IPS-18c (cell line): ENCODE results near the gene DOCK9.
"Not testable (repeated sequence)": the region's sequence is repeated elsewhere in the genome, so short reads cannot be mapped to it uniquely, and the experiment has no call there.

Experiments used
- H3K4me3 ChIP-seq: 2 replicates; pipeline ENCODE4 v1.7.0; 2013; ENCODE audit warnings: low read depth, mild to moderate bottlenecking, low read length, moderate library complexity; ENCODE audit not compliant: insufficient read depth
- H3K9me3 ChIP-seq: one replicate; pipeline ENCODE4 v1.6.1; 2013; ENCODE audit warnings: mild to moderate bottlenecking, low read length, moderate library complexity; ENCODE audit not compliant: control insufficient read depth, insufficient read depth

The DOCK9 gene

DNA sequence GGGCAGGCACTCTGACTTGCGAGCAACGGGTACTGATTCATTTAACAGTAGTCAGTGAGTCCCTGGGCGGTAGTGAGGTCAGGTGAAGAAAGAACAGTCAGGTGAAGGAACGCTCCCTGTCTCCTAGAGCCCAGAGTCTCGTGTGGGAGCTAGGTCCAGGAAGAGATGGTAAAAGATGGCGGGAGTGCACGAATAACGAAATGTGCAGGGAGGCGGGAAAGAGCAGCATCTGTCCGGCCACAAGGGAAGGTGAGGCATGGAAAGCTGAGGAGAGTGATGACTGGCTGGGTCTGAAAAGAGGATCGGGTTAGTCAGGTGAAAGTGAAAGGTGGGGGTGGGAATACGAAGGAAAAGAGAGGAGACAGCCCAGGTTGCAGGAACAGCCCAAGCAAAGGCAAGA is 161.5 kb downstream of the DOCK9 start:
- H3K9me3 ChIP-seq, result no peaks in the 10 kb centered on the region
- no peak overlapping the region for H3K4me3 ChIP-seq

GRCh38 chr13:98813993-98814392 is 163.9 kb downstream of the DOCK9 start:
- Histone ChIP-seq H3K9me3 (no peaks in the 10 kb centered on the region), H3K4me3 (no peak overlapping the region)

DNA sequence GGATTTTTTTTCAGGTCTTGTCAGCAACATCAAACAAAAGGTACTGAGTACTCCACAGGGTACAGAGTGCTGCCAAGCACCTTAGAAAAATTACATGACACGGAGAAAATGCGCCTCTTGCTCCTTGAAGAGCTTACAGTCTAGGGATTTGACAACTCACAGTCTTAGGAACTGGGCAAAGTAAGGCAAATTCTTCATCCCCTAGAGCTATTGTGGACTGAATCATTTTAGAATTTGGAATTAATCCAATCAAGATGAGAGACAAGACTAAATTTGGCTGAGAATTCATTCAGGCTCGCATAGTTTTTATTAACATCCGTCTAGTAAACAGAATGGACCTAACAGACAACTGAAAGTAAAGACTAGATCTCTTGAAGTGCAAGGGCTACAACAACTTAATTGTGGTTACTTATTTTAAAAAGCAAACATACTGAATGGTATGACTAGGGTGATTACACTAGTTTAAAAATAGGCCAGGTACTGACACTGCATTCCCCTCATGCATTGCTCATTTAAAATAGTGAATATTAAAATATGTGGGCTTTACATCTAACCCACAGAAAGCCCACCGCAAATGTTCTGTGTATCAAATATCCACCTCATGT is 165.6 kb downstream of the DOCK9 start:
- H3K9me3 ChIP-seq, H3K4me3 ChIP-seq: not testable (repeated sequence)

DNA sequence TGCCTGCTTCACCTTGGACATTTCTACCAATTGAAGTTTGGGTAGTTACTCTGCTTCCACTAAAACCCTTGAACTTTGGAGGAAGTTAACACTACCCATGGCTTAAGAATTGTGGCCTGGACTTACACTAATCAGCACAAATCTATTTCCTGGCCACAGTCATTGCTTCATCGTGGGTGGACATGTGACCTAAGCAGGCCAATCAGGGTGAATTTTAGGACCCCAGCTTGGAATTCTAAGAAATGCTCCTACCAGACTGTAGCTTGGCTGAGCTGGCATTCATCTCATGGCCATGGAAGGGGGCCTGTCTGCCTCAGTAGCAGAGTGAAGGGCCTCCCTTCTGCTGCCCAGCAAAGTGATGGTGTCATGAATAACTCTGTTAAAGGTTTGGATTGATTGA is 167.1 kb downstream of the DOCK9 start:
- Histone ChIP-seq H3K9me3 (no peaks in the 10 kb centered on the region), H3K4me3 (no peak overlapping the region)

DNA sequence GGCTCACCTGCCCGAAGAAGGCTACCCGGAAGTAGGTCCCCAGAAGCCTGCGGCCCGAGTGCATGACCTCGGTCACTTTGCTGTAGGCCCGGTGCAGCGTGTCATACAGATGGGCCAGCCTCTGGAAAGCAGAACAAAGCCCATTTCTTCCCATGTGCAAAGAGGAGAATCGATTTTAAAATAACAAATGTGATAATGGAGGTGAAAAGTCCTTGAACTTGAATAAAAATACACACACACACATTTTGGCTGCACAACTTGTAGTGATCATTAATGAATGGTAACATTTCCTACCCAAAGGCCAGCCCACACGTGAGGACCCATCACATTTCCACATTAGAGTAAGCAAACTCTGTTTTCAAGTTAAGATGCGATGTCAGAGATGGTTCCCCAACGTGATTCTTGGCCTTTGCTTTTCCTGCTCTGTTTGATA is 168.5 kb downstream of the DOCK9 start:
- Histone ChIP-seq H3K9me3 (no peaks in the 10 kb centered on the region), H3K4me3 (no peak overlapping the region)

- H3K4me3 ChIP-seq, result no peak overlapping the region
- H3K9me3 ChIP-seq, result no peaks in the 10 kb centered on the region
Observed at GRCh38 chr13:98807774-98808173, 170.1 kb downstream of the DOCK9 start.

GRCh38 chr13:98804336-98804855 is 173.5 kb downstream of the DOCK9 start:
- Histone ChIP-seq H3K9me3 (no peaks in the 10 kb centered on the region), H3K4me3 (no peak overlapping the region)

DNA sequence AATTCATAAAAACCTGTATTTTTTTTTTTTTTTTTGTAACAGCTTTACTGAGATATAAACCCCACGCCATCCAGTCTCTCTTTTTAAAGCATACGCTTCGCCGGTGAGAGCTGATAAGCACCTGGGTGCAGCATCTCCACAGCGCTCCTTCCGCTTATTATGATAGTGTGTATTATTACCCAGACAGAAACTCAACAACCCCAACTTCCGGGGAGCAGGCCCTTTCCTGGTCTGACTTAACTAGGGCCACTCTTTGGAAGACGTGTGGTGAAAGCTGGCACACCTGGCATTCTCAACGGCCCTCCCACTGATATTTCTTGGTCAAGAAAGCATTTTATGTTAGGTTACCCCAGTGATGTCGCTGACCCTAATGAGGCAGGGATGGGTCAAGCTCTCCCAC is 173.9 kb downstream of the DOCK9 start:
- H3K4me3 ChIP-seq, result no peak overlapping the region
- no peaks in the 10 kb centered on the region for H3K9me3 ChIP-seq

DNA sequence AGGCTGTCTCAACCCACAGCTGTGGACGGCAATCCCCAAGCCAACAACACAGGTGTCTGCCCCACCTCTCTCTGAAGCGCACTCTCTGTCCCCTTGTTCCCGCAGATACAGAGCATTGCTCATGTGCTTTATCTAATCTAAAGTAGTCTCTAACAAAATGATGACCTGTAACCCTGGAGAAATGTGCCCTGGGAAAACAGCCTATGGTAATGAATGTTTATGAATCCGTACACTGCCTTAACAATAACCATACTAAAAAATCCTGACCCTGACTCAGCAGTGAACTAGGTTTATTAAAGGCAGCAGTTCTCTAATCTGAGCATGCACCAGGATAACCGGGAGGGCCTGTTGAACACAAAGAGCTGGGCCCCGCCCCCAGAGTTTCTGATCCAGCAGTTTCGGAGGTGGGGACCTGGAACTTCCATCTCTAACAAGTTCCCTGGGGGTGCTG is 174.7 kb downstream of the DOCK9 start:
- Histone ChIP-seq H3K4me3 (no peak overlapping the region), H3K9me3 (no peaks in the 10 kb centered on the region)

GRCh38 chr13:98802559-98802958 is 175.3 kb downstream of the DOCK9 start:
- H3K9me3 ChIP-seq, result no peaks in the 10 kb centered on the region
- H3K4me3 ChIP-seq, result no peak overlapping the region

DNA sequence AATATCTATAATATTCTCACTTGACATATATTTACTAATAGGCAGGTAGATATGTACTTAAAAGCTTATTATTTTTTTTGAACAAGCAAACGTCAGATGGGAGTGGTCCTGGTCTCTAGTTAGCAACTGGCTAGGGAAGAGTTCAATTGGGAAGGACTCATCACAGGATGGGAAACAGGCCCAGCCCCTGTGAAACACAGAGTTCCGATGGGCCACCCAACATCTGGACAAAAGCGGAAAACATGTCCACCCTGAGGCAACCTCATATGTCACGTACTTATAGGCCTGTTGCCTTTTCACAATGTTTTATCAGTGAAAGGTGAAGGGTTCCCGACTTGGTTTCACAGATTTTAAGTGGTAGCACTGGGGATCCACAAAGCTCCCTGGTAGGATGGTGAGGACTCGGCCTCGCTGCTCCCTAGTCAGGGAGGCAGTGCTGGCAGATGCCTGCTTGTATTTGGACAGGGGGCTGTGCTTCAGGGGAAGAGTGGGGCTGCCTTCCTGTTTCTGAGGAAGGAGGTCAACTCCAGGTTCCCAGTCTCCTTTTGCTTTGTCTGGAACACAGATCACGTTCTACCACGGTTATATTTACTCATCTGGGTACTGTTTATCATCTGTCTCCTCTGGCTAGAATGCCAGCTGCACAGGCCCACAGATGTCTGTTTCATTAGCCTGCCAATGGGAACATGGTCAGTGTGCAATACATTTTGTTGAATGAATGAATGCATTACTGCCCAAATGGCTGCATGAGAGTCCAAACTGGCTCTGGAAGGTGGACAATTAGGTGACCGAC is 176.0 kb downstream of the DOCK9 start:
- Histone ChIP-seq H3K4me3 (no peak overlapping the region), H3K9me3 (no peaks in the 10 kb centered on the region)

DNA sequence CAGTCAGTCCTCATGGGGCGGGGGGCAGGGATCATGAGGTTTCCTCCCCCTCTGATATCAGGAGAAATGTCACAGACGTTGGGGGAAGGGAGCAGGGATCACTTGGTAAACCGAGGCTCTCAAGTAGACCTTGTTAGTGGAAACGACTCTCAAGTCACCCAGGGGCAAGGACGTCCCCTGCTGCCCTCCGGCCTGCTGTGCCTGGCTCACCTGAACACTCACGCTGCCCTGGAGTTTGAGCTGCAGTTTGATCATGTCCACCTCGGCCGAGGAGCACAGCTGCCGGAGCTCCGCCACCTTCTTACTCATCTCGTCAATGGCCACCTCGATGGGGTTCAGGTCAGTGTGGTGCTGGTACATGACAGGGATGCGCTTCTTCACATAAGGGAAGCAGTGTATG is 177.8 kb downstream of the DOCK9 start:
- no peaks in the 10 kb centered on the region for H3K9me3 ChIP-seq
- no peak overlapping the region for H3K4me3 ChIP-seq

- Histone ChIP-seq H3K4me3 (no peak overlapping the region), H3K9me3 (no peaks in the 10 kb centered on the region)
Observed at GRCh38 chr13:98798849-98799645, 178.8 kb downstream of the DOCK9 start.

DNA sequence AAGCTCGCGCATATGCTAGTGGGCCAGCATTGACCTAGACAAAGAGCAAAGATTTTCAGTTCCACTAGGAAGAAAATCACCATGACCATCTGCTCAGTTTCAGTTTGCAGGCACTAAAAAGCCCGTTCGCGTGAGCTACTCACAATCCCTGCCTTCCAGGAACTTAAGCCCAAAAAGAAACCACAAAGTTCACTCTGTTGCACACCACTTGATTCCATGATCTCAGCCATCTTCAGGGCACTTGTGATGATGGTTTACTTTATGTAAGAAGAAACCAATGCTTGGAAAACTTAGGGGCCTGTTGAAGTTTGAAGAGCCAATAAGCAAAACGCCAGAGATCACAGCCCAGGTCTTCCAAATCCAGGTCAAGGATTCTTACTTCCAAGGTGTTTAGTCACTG is 180.4 kb downstream of the DOCK9 start:
- Histone ChIP-seq H3K9me3 (no peaks in the 10 kb centered on the region), H3K4me3 (no peak overlapping the region)

DNA sequence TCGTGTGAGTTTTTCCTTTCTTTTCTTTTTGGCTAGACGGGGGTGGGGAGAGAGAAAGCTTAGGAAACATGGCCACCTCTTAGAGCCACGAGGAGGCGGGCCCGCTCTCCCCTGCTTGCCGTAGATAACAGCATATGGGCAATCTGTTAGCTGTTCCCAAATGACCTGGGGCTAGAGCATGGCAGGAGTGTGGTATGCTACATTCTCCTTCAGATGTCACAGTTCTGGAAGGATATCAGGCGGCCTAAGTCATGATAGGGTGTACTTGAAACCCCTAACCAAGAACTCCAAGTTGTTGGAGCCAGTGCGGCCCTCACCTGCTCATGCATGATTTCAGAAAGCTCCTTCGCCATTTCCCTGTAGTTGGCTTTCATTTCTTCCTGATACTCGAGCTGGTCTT is 181.1 kb downstream of the DOCK9 start:
- H3K9me3 ChIP-seq, result no peaks in the 10 kb centered on the region
- no peak overlapping the region for H3K4me3 ChIP-seq

- H3K4me3 ChIP-seq, result no peak overlapping the region
- no peaks in the 10 kb centered on the region for H3K9me3 ChIP-seq
Observed at GRCh38 chr13:98796191-98796590, 181.7 kb downstream of the DOCK9 start.

DNA sequence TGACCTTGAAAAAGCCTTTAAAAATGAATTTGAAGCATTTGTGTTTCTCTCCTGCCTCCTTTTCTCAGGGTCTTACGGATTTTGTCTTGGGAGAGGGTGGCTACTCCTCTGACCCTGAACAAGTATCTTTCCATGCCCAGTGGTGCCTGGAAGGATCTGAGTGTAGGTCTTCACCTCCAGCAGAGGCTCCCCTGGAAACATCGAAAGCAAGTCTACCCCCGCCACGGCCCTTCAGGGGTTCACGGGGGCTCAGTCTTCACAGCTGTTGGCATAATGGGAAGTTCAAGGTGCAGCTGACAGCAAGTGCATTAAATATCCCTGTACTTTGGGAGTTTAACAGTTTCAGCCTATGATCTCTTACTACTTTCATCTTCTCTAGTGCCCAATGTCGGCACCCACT is 182.6 kb downstream of the DOCK9 start:
- no peaks in the 10 kb centered on the region for H3K9me3 ChIP-seq
- H3K4me3 ChIP-seq, result no peak overlapping the region

GRCh38 chr13:98794498-98794897 is 183.4 kb downstream of the DOCK9 start:
- Histone ChIP-seq H3K4me3 (no peak overlapping the region), H3K9me3 (no peaks in the 10 kb centered on the region)
